GM19043 (cell line): ENCODE data around the gene ATP1A1.

Experiments
- ATAC-seq: cut with Tn5 transposase; IDR thresholded peaks from one replicate; pipeline ENCODE4 v1.9.1; 2021; ENCODE audit warnings: low read depth; ENCODE audit not compliant: unreplicated experiment

Gene ATP1A1

DNA sequence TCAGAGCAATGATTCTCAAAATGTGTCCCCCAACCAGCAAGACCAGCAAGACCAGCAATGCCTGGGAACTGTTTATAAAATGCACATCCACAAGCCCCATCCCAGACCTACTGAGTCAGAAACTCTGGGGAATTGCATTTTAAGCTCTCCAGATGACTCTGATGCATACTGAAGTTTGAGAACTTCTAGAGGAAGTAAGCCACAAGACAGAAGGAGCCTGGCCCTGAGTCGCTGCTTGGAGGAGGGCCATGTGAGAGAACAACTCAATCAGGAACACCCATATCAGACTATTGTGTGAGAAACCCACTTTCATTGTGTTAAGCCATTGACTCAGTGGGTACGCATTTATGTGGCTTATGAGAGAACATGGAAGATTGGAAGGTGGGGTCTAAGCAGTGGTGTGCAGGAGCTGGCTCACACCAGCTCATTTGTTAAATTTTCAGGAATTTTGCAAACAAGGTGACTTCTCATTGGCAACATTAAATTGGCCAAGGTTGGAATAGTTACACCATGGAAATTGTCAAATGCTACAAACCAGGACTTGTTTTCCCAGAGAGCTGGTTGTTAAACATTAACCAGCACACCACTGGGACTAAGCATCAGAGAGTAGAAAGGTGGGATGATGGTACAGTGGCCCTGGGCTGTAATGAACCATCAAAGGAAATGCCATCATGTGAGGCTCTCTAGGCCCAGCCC is 38.9 kb downstream of the ATP1A1 start:
- no peak for ATAC-seq

DNA sequence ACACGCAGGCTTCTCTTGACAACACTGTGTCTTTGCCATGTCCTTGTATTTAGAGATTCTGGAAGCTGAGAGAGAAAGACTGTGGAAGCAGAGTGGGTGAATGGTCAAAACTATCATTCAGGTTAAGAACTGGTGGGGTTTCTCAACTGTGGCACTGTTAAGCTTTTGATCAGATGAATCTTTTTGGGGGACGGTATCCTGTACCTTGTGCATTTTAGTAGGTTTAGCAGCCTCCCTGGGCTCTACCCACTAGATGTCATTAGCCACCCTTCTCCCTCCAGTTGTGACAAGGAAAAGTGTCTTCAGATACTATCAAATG is 39.4 kb downstream of the ATP1A1 start:
- ATAC-seq, result no peak

DNA sequence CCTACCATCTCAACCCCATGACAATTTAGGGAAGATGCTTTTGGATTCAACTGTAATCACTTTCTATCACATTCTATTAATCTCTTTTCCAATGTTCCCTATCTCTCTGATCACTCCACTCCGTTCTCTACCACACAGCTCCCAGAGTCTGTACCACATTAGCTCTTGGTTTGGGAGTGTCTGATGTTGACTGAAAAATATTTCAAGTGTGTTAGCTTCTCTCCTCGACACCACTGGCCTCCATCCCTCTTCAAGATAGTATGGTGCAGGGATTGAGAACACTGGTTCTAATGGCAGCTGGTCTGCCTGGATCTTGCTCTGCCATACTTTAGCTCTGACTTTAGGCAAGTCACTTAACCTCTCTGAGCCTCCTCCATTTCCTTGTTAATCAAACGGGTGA is 39.9 kb downstream of the ATP1A1 start:
- ATAC-seq, result no peak

DNA sequence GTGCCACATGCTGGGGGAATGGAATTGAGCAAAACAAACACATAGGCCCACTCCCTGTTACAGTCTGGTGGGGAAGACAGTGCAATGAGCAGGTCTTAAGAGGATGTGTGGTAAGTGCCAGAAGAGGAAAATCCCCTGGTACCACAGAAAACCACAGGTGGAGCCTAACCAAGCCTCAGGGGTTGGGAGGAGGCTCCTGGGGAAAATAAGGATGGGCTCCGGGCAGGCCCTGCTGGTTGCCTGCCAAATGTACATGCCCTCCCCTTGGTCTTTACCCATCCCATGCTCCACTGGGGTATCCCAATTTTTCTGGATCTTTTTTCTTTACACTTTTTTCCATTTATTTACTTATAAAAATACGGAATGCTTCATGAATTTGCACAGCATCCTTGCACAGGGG is 40.4 kb downstream of the ATP1A1 start:
- no peak for ATAC-seq

DNA sequence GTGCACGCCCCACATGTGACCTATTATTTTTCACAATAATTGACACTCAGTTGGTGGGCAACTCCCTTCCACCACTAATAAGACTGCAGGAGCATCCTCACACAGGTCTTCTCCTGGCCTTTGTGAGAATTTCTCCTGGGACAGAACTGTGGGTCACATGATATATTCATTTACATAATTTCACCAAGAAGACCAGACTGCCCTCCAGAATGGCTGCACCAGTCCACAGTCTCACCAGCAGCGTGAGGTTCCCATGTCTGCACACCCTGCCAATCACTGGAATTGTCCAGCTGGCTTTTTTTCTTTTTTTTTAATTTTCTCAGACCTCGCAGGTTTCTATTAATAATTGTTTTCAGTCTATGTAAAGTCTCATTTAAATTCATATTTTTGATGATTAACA is 41.3 kb downstream of the ATP1A1 start:
- no peak for ATAC-seq

DNA sequence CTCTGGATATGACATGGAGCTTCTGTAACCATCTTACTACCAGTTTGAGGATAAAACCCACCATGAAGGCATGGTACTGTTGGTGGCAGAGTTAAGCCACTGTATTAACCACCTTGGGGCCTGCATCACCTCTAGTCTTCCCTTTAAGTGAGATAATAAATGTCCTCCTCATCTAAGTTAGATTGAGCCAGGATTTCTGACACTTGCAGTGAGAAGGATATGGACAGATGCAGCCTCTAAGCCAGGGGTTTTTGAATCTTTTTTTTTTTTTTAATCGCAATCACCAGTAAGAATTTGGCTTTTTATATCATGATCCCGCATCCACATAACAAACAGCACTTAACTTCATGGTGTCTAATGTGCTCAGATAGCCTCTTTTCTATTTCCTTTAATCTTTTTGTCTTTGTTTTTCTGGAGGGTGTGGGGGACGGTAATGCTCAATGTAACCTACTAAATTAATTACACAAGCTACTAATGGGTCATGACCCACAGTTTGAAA is 42.2 kb downstream of the ATP1A1 start:
- ATAC-seq, result no peak

DNA sequence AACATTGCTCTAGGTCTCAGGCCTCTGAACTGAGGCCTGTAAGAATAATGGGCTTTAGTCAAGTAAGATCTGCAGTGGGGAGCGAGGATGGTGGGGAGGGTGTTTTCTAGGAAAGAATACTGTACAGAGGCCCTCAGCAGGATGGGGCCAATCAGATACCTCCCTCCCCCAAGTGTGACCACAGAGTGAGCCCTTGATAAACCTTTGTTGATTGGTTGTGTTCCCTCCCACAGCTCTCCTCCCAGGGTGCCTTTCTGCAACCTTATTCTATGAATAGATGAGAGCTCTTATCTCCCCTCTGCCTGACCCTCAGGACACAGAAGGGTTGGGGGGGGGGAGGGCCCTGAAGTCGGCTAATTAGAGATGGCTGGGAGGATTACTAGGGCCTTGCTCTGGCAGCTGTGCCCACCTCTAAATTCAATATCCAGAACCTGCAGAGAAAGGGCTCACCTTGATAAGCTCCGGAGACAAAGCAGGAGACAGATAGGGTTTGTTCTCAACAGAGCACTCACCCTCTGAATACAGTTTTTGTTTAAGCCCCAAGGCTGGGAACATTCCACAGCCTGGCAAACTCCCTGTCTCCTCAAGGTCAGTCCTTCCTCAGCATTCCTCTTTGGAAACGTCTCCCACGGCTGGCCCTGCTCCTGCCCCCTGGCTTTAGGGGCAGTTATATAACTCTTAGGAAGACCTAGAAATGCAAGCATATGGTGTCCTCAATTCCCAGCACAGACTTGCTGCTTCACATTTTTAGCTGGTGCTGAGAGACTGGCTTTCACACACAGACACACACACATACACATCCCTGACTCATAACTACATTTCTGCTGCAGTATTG is 42.9 kb downstream of the ATP1A1 start:
- ATAC-seq, result no peak

DNA sequence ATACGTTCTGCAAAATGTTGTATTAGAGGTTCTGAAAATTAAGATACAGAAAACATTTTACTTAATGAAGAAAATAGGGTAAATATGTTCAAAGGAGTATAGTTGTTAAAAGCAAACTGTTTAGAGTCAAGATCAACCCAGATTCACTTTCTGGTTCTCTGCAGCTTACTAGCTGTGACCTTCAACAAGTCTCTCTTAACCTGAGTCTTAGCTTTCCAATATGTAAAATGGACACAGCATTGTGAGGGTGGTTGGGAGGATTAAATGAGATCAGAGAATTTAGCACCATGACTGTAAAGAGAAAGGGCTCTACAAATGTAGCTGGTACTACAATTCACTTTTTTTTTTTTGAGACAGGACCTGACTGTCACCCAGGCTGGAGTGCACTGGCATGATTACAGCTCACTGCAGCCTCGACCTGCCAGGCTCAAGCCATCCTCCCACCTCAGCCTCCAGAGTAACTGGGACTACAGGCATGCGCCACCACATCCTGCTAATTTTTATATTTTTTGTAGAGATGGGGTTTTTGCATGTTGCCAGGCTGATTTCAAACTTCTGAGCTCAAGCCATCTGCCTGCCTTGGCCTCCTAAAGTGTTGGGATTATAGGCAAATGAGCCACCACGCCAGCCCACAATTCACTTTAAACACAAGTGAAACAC is 43.9 kb downstream of the ATP1A1 start:
- no peak for ATAC-seq

DNA sequence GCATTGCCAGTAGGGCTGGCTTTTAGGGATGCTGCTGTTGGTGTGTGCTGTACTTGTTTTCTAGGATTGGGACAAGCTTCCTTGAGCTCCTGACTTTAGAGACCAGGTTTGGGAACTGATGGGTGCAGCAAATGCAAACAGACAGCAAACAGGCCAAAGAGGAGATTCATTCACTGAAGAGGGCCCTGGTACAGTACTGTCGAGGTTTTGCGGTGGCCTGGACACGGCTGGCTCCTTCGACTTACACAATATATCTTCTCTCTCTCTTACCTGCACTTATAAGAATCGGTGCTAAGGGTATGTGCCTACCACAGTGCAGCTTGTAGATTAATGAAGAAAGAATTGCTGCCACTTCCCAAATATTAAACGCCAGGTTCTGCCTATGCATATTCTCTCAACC is 44.6 kb downstream of the ATP1A1 start:
- no peak for ATAC-seq

DNA sequence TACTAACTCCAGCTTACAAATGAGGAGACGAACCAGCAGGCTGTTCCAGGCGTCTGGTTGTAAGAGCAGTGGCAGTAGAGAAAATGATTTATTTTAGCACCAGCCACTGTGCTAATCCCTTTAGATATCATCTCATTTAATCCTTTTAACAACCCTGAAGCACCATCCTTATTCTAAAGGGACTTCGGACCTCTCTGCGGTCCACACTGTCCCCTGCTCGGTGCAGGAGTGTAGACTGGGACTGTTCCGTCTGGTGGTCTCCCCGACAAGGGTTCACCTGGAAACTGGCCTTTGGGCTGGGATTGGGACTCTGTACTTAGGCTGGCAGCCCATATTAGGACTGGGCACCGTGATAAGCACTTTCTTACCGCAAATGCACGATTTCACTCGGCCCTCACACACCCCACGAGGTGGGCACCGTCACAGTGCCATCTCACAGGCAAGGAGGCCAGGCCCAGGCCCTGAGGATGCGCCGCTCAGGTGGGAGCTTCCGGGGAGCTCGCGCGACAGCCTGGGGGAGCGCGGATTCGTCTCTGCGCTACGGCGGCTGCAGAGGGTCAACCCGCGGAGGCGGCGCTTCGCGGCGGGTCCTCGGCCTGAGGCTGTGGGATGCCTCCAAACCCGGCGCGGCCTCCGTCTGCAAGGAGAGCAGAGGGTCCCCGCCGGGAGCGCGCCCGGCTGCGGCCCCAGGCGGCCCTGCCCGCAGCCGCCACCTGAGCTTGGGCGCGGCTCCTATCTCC is 45.2 kb downstream of the ATP1A1 start:
- peak; percentile 85 for ATAC-seq

DNA sequence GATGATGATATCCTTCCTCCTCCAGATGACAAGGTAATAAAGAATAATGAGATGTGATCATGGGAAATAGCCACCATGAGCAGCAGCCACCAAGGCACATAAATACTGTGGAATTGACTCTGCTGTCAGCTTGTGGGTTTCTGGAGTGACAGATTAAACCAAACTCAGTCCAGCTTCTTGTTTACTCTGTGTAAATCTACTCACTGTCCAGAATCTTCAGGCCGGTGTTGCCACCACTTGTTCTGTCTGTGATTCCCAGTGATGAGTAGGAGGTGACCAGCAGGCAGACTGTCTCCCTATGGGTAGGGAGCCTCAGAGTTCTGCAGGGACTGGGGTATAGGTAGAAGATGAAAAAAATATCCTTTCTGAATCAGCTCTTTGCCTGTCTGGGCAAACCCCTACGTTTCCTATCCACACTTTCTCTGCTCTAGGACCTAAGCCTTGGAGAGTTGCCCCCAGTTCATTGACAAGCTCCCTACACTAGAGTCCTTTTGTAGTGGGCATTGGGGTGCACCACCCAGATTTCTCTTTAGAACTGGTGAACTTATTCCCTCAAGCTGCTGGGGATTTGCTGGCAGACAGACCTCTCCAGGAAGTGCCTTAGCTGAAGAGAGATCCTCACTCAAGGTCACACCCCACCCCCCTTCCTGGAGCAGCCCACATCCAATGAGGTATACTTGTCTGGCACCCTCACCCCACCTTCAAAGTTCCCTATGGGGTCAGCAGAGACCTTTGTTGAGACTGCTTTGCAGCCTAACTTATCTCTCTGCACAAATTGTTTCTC is 47.6 kb downstream of the ATP1A1 start:
- no peak for ATAC-seq

DNA sequence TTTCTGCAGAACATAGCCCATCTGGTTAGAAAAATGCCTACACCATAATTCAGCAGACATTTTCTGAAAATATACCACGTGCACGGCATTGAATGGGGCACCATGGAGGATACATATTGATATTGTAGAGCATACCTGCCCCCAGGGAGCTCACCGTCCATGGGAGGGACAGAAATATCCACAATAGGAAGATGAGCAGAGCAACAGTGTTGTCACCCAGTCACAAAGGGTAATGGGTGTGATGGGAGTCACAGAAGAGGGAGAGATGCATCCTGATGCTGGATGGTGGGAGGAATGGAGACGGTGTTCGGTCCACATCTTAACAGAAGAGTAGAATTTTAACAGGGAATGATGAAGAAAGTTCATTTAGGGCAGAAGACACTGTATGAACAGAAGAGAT is 51.4 kb downstream of the ATP1A1 start:
- ATAC-seq, result no peak

DNA sequence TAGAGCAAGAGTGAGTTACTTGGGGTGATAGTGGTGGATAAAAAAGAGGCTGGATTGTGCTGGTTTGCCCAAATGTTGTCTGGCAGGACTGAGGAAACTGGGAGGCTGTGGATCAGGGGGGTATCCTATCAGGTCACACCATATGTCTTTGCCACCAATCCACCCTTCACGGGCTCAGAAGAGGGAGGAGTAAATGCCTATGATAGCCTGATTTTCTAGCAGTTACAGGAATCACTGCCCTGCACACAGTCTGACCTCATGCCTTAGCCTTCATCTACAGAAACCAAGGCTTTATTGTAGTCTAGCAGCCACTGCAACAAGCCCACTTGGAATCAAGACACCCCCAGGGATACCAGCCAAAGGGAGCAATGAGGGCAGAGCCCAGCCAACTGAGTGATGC is 51.8 kb downstream of the ATP1A1 start:
- ATAC-seq, result no peak

DNA sequence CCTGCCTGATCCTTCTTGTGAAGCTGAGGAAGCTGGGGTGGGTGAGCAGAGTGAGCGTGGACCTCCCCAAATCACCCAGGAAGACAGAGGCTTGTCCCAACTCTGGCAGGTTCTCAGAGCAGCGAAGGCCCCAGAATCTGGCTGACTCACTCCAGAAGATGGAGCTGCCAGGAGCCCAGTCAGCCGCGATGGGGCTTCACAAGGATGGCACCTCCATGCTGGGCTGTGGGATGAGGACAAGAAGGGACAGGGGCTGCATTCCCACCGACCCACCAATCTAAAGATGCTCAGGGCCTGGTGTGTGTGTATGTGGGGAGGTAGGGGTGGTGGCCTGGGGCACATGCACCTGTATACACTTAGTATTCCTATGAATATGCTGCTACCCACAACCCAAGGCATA is 52.9 kb downstream of the ATP1A1 start:
- ATAC-seq, result no peak

DNA sequence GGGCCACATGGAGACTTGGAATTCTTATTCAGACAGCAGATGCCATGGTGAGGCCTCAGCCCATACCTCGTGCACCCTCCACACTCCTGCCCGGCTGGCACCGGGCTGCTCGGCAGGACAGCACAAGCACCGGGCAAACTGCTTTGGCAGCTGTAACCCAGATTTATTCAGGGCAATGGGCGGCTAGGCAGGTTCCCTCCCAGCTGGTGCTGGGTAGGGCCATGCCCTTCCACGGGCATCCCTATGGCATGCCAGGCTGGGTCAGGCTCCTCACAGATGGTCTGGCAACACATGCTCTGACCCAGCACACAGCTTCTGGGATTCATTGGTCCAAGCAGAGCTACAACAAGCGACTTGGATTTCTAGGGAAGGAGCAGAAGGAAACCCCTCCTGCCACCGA is 53.4 kb downstream of the ATP1A1 start:
- ATAC-seq, result no peak

DNA sequence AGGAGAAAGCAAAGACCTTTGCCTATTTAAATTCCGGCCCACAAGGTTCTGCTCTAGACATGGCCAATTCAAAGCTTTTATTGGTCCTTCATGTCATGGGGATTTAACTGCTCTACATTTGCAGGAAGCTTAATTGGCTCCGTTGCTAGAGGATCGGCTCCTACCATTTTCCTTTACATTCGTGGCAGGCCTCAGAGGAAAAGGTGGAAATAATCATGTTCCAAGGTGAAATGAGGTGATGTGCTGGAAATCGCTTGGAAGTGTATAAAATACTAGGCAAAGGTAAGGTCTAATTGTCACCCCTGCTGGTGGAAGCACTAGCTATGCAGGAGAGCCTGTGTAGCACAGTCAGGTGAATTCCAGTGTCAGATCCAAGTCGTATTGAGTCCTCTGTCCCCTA is 55.5 kb downstream of the ATP1A1 start:
- no peak for ATAC-seq

DNA sequence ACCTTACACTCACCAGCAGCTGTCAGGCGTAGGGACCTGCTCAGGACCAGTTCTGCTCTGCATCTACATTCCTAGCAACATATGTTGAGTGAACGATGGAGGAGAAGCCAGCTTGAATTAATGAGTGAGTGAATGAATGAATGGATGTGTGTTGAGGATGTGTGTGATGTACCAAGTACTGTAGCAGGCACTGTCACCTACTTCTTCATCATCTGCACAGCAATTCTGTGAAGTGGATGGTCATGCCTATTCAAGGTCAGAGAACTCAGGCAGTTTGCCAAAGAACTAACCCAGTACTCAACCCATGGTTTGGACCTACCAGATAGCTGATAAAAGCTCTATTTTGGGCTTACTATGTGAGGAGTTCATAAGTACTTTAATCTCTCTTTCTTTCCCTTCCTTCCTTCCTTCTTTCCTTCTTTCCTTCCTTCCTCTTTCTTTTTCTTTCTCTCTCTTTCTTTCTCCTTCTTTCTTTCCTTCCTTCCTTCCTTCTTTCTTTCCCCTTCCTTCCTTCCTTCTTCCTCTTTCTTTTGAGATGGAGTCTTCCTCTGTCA is 56.9 kb downstream of the ATP1A1 start:
- ATAC-seq, result no peak

DNA sequence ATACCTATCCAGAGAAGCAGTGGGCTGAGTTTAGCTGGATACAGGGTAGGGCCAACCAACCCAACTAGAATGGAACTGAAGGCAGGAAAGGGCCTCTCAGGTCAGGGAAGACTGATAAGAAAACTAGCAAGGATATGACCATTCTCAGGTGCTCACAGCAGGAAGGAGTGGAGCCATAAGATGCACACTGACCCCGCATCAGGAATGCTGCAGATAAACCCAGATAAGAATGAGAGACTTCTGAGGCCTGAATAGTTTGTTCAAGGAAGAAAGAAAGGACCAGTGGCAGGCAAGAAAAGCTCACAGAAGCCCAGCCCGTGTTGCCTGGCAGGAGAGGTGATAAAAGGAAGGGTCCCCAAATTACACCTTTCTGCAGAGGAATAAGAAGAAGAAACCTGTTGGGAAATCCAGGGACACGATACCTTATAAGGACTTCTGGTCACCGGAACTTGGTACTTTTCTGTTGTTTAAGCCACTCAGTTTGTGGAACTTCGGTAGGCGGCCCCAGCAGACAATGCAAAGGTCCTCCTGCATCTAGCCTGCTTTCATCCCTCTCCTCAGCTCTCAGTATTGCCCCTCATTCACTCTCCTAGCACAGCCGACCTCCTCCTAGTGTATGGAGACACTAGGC is 58.9 kb downstream of the ATP1A1 start:
- no peak for ATAC-seq

DNA sequence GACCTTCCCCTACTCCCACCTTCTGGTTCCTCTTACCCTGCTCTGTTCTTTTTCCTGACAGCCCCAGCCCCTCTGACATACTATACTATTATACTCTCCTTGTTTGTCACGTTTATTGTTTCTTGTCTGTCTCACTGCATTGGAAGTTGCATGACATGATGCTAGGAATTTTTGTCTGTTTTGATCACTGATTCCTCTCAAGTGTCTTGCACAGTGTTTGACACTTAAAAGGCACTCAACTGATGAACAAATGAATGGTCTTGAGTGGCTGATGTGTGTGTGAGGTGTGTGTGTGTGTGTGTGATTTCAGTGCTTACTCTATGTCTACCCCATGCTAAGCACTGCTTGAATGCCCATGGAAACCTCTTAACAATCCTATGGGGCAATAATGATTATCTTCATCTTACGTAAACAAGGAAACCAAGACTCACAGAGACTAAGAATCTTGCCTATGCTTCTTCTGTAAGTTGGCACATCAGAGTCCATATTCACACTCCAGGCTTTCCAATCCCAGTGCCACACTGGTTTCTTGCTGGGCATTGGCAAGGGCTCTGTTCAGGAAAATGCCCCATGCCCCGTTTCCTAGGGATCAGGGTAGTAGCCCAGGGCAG is 59.7 kb downstream of the ATP1A1 start:
- ATAC-seq, result no peak
